Adipocyte (in vitro differentiated cells): ENCODE results near the gene CHST11.
"Not testable (repeated sequence)": the region's sequence is repeated elsewhere in the genome, so short reads cannot be mapped to it uniquely, and the experiment has no call there.

Experiments used
- DNase-seq: peaks from one replicate; pipeline ENCODE4 v3.0.0-alpha.2; 2015; ENCODE audit warnings: low read depth
- H3K27me3 ChIP-seq: replicated peaks from 2 replicates; pipeline ENCODE4 v1.7.0; 2013; ENCODE audit warnings: mild to moderate bottlenecking, low read length, moderate library complexity; ENCODE audit not compliant: control insufficient read depth, insufficient read depth
- H3K36me3 ChIP-seq: 2 replicates; pipeline ENCODE4 v1.7.0; 2013; ENCODE audit warnings: low read length, mild to moderate bottlenecking, moderate library complexity; ENCODE audit not compliant: control insufficient read depth, insufficient read depth, severe bottlenecking
- H3K4me1 ChIP-seq: 2 replicates; pipeline ENCODE4 v1.7.0; 2013; ENCODE audit warnings: mild to moderate bottlenecking, low read length, moderate library complexity; ENCODE audit not compliant: control insufficient read depth, insufficient read depth
- H3K4me3 ChIP-seq: 2 replicates; pipeline ENCODE4 v1.7.0; 2013; ENCODE audit warnings: mild to moderate bottlenecking, low read length, moderate library complexity
- H3K9ac ChIP-seq: 2 replicates; pipeline ENCODE4 v1.7.0; 2013; ENCODE audit warnings: mild to moderate bottlenecking, low read length, moderate library complexity
- H3K9me3 ChIP-seq: 2 replicates; pipeline ENCODE4 v1.7.0; 2013; ENCODE audit warnings: mild to moderate bottlenecking, low read length, moderate library complexity; ENCODE audit not compliant: control insufficient read depth

Gene CHST11

GRCh38 chr12:104737791-104738301, 281.1 kb downstream of the CHST11 start:
- Histone ChIP-seq H3K27me3 (no peaks in the 10 kb centered on the region), H3K36me3 (no peaks in the 10 kb centered on the region), H3K9ac (no peak overlapping the region), H3K4me1 (peaks cover 31% of the 10 kb centered on the region), H3K4me3 (no peak overlapping the region), H3K9me3 (no peaks in the 10 kb centered on the region)
- no peak for DNase-seq

- Histone ChIP-seq H3K9ac (no peak overlapping the region), H3K36me3 (no peaks in the 10 kb centered on the region), H3K9me3 (no peaks in the 10 kb centered on the region), H3K4me3 (no peak overlapping the region), H3K27me3 (no peaks in the 10 kb centered on the region), H3K4me1 (peaks cover 31% of the 10 kb centered on the region)
- DNase-seq, result no peak
Observed at GRCh38 chr12:104738331-104738730, 281.6 kb downstream of the CHST11 start.

GRCh38 chr12:104738776-104739642, 282.3 kb downstream of the CHST11 start:
- H3K36me3 ChIP-seq, result no peaks in the 10 kb centered on the region
- H3K9me3 ChIP-seq, result no peaks in the 10 kb centered on the region
- no peak overlapping the region for H3K9ac ChIP-seq
- no peak for DNase-seq
- no peaks in the 10 kb centered on the region for H3K27me3 ChIP-seq
- peaks cover 31% of the 10 kb centered on the region for H3K4me1 ChIP-seq
- H3K4me3 ChIP-seq, result no peak overlapping the region

- no peaks in the 10 kb centered on the region for H3K9me3 ChIP-seq
- no peaks in the 10 kb centered on the region for H3K27me3 ChIP-seq
- no peak overlapping the region for H3K9ac ChIP-seq
- no peak overlapping the region for H3K4me3 ChIP-seq
- DNase-seq, result no peak
- peaks cover 31% of the 10 kb centered on the region for H3K4me1 ChIP-seq
- no peaks in the 10 kb centered on the region for H3K36me3 ChIP-seq
Observed at GRCh38 chr12:104740668-104741067, 283.9 kb downstream of the CHST11 start.

- H3K36me3 ChIP-seq, result no peaks in the 10 kb centered on the region
- H3K9me3 ChIP-seq, result no peaks in the 10 kb centered on the region
- H3K4me1 ChIP-seq, result peaks cover 27% of the 10 kb centered on the region
- no peak overlapping the region for H3K9ac ChIP-seq
- no peaks in the 10 kb centered on the region for H3K27me3 ChIP-seq
- no peak for DNase-seq
- H3K4me3 ChIP-seq, result no peak overlapping the region
Observed at GRCh38 chr12:104741077-104741476, 284.3 kb downstream of the CHST11 start.

GRCh38 chr12:104741497-104742367, 285.0 kb downstream of the CHST11 start:
- no peak for DNase-seq
- no peaks in the 10 kb centered on the region for H3K9me3 ChIP-seq
- no peak overlapping the region for H3K9ac ChIP-seq
- no peaks in the 10 kb centered on the region for H3K27me3 ChIP-seq
- no peaks in the 10 kb centered on the region for H3K36me3 ChIP-seq
- peaks cover 20% of the 10 kb centered on the region for H3K4me1 ChIP-seq
- no peak overlapping the region for H3K4me3 ChIP-seq

- no peaks in the 10 kb centered on the region for H3K27me3 ChIP-seq
- DNase-seq, result no peak
- H3K4me3 ChIP-seq, result no peak overlapping the region
- H3K9me3 ChIP-seq, result no peaks in the 10 kb centered on the region
- H3K36me3 ChIP-seq, result no peaks in the 10 kb centered on the region
- H3K9ac ChIP-seq, result no peak overlapping the region
- H3K4me1 ChIP-seq, result peaks cover 15% of the 10 kb centered on the region
Observed at GRCh38 chr12:104742551-104743201, 285.9 kb downstream of the CHST11 start.

GRCh38 chr12:104743202-104743580, 286.4 kb downstream of the CHST11 start:
- no peak overlapping the region for H3K9ac ChIP-seq
- H3K9me3 ChIP-seq, result no peaks in the 10 kb centered on the region
- H3K27me3 ChIP-seq, result no peaks in the 10 kb centered on the region
- no peaks in the 10 kb centered on the region for H3K36me3 ChIP-seq
- H3K4me1 ChIP-seq, result peaks cover 15% of the 10 kb centered on the region
- H3K4me3 ChIP-seq, result no peak overlapping the region
- DNase-seq, result no peak

- H3K9me3 ChIP-seq, DNase-seq, H3K36me3 ChIP-seq, H3K9ac ChIP-seq, H3K4me3 ChIP-seq, H3K27me3 ChIP-seq: not testable (repeated sequence)
- peaks cover 15% of the 10 kb centered on the region for H3K4me1 ChIP-seq
Observed at GRCh38 chr12:104743753-104744548, 287.2 kb downstream of the CHST11 start.

GRCh38 chr12:104746467-104747088, 289.8 kb downstream of the CHST11 start:
- Histone ChIP-seq H3K4me1 (peaks cover 7% of the 10 kb centered on the region), H3K4me3 (no peak overlapping the region), H3K27me3 (no peaks in the 10 kb centered on the region), H3K36me3 (no peaks in the 10 kb centered on the region), H3K9ac (no peak overlapping the region), H3K9me3 (no peaks in the 10 kb centered on the region)
- DNase-seq, result no peak
